Natural killer cell (primary cell): ENCODE measurements around the gene KARS1. TPM values are rescaled to one million over a fixed set of nuclear protein-coding genes. Genes with fewer than 3 reads are reported as not detected.
A peak's percentile ranks its signal among the peaks of the same experiment; 100 is the strongest.

Experiments used
- ATAC-seq, 3 donors: fragments of 150-1000 bp in 2 of 3; fragments of 200-7000 bp in 1 of 3; cut with Tn5 transposase; 1 replicate in 1 of 3; 2 replicates in 2 of 3; pipeline ENCODE4 v1.10.0; 2021; ENCODE audit warnings: mild to moderate bottlenecking in 2 of 3, moderate library complexity in 2 of 3
- DNase-seq, 2 donors: peaks; one replicate each; pipeline versions ENCODE4 v3.0.0 to v3.0.0-alpha.2; 2013 to 2021; ENCODE audit warnings: mixed read lengths in 1 of 2
- H3K27ac ChIP-seq: one replicate; pipeline ENCODE4 v1.5.1; 2013; ENCODE audit warnings: mild to moderate bottlenecking, low read length
- H3K27me3 ChIP-seq: one replicate; pipeline ENCODE4 v1.6.1; 2013; ENCODE audit warnings: low read length; ENCODE audit not compliant: control insufficient read depth, insufficient read depth
- H3K36me3 ChIP-seq: one replicate; pipeline ENCODE4 v1.6.1; 2013; ENCODE audit warnings: low read length; ENCODE audit not compliant: control insufficient read depth, insufficient read depth
- H3K4me1 ChIP-seq: one replicate; pipeline ENCODE4 v1.6.1; 2013; ENCODE audit warnings: low read length; ENCODE audit not compliant: control insufficient read depth, insufficient read depth
- H3K4me3 ChIP-seq: one replicate; pipeline ENCODE4 v1.5.1; 2013; ENCODE audit warnings: low read length
- H3K9me3 ChIP-seq: one replicate; pipeline ENCODE4 v1.6.1; 2013; ENCODE audit warnings: low read length; ENCODE audit not compliant: control insufficient read depth, insufficient read depth
- H3K27ac Mint-ChIP-seq, 2 donors: one replicate each; pipeline ENCODE4 v1.8.0; 2022; ENCODE audit warnings: mild to moderate bottlenecking in 2 of 2, mixed read lengths in 2 of 2, moderate library complexity in 1 of 2
- H3K27me3 Mint-ChIP-seq, 2 donors: one replicate each; pipeline ENCODE4 v1.8.0; 2022; ENCODE audit warnings: low read depth in 2 of 2, mixed read lengths in 2 of 2
- H3K36me3 Mint-ChIP-seq: one replicate; pipeline ENCODE4 v1.8.0; 2022; ENCODE audit warnings: mixed read lengths
- H3K4me1 Mint-ChIP-seq, 2 donors: one replicate each; pipeline ENCODE4 v1.8.0; 2022; ENCODE audit warnings: mixed read lengths in 2 of 2
- H3K4me3 Mint-ChIP-seq: one replicate; pipeline ENCODE4 v1.8.0; 2022; ENCODE audit warnings: mild to moderate bottlenecking, moderate library complexity, mixed read lengths
- H3K9me3 Mint-ChIP-seq, 2 donors: one replicate each; pipeline ENCODE4 v1.8.0; 2022; ENCODE audit warnings: mixed read lengths in 2 of 2
- WGBS: methylation state at CpG from one replicate; pipeline ENCODE4 v1.1.7; 2013; ENCODE audit warnings: missing lambda C conversion rate; ENCODE audit not compliant: insufficient coverage; 5-methylcytosine and 5-hydroxymethylcytosine counted together
- intact Hi-C: fragments of 100-400 bp; cut with micrococcal nuclease; formaldehyde crosslinking; loops from one replicate; pipeline ENCODE4 v1.14.2; 2022
- total RNA-seq, 4 donors: library from RNA; stranded (reverse); fragments of 120-200 nt in 1 of 4; gene quantifications; one replicate each; pipeline versions ENCODE4 v1.2.3 to v1.2.4, GENCODE V29; 2013 to 2022
- TF ChIP-seq, protein P1 (sequence below): fragments of 200-600 bp; IDR thresholded peaks from one replicate; pipeline ENCODE4 v1.8.0; 2022; ENCODE audit warnings: antibody characterized with exemption

Gene KARS1
- total RNA-seq, 3 donors from 2014 or later (not counting 1 experiment from before 2014, with no cell fraction given): 102 to 123 (median 114) TPM

DNA sequence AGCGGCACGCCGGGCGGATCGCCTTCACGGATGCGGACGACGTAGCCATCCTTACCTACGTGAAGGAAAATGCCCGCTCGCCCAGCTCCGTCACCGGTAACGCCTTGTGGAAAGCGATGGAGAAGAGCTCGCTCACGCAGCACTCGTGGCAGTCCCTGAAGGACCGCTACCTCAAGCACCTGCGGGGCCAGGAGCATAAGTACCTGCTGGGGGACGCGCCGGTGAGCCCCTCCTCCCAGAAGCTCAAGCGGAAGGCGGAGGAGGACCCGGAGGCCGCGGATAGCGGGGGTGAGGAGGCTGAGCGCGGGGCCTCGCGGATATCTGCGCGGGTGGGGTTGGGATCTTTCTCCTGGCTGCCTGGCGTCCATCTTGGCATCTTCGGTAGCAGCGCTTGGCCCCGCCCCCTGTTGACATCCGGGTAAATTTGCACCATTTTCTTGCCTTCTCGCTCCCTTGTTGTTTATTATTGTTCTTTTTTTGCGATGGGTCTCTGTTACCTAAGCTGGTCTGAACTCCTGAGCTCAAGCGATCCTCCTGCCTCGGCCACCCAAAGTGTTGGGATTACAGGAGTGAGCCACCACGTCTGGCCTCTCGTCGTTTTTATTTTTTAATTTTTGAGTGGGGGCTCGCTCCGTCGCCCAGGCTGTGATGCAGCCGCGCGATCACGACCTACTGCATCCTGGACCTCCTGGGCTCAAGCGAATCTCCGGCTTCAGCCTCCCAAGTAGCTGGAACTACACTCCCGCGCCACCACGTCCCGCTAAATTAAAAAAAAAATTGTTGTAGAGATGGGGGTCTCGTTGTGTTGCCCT, 1.0 kb upstream of the KARS1 start:
- H3K4me3 ChIP-seq: peak overlapping the region; percentile 61
- H3K36me3 ChIP-seq: peaks cover 7% of the 10 kb centered on the region
- Mint-ChIP-seq H3K27me3 (no peaks in the 10 kb centered on the region), H3K9me3 (no peaks in the 10 kb centered on the region), H3K4me3 (peak overlapping the region; percentile 100), H3K27ac (peak overlapping the region; percentile 99), H3K36me3 (peaks cover 7% of the 10 kb centered on the region), H3K4me1 (peaks cover 66 to 67% of the 10 kb centered on the region in 2 donors)
- TF ChIP-seq, protein P1, sequence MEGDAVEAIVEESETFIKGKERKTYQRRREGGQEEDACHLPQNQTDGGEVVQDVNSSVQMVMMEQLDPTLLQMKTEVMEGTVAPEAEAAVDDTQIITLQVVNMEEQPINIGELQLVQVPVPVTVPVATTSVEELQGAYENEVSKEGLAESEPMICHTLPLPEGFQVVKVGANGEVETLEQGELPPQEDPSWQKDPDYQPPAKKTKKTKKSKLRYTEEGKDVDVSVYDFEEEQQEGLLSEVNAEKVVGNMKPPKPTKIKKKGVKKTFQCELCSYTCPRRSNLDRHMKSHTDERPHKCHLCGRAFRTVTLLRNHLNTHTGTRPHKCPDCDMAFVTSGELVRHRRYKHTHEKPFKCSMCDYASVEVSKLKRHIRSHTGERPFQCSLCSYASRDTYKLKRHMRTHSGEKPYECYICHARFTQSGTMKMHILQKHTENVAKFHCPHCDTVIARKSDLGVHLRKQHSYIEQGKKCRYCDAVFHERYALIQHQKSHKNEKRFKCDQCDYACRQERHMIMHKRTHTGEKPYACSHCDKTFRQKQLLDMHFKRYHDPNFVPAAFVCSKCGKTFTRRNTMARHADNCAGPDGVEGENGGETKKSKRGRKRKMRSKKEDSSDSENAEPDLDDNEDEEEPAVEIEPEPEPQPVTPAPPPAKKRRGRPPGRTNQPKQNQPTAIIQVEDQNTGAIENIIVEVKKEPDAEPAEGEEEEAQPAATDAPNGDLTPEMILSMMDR: no peak
- H3K9me3 ChIP-seq: no peaks in the 10 kb centered on the region
- no peaks in the 10 kb centered on the region for H3K27me3 ChIP-seq
- WGBS: under 1% methylated on average over 62 of the region's 62 CpGs
- intact Hi-C loops: loop anchor here (1.0 kb wide), 1 partner anchor 82 kb away; the partner anchor contains the start of gene GABARAPL2
- H3K27ac ChIP-seq: peak overlapping the region; percentile 96
- peaks cover 40% of the 10 kb centered on the region for H3K4me1 ChIP-seq
- ATAC-seq: peak; percentile 44 to 64 (median 48)
- peak; percentile 88 to 93 for DNase-seq

DNA sequence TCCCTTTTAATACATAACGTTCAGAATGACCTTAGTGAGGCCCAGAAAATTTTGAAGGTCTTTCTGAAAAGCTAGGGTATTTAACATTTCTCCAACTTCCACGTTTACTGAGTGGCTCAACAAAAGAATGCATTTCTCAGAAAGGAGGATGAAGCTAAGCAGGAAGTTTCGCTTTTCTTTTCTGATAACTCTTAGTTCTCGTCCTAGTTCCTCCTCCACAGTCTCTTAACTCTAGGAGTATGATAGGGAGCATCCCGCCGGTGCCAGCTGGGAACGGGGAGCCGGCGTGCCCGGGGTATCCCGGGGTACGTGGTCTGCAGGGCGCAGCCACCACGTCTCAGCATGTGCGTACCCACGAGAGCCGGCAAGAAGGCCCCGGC, 363 bp downstream of the KARS1 start:
- H3K36me3 Mint-ChIP-seq: peaks cover 7% of the 10 kb centered on the region
- peaks cover 52 to 54% of the 10 kb centered on the region in 2 donors for H3K4me1 Mint-ChIP-seq
- ATAC-seq (peak; percentile 3 to 14 (median 10)), DNase-seq (no peak)
- H3K4me1 ChIP-seq: peaks cover 45% of the 10 kb centered on the region
- H3K4me3 Mint-ChIP-seq: peak overlapping the region; percentile 100
- H3K9me3 Mint-ChIP-seq: no peaks in the 10 kb centered on the region
- H3K27ac Mint-ChIP-seq: peak overlapping the region; percentile 99
- peak overlapping the region; percentile 96 for H3K27ac ChIP-seq
- WGBS: 0% methylated on average over 18 of the region's 18 CpGs
- peak overlapping the region; percentile 61 for H3K4me3 ChIP-seq
- TF ChIP-seq, protein P1: no peak
- H3K9me3 ChIP-seq: no peaks in the 10 kb centered on the region
- intact Hi-C loops: loop anchor here (1.0 to 2.0 kb wide), 5 partner anchors 24 to 214 kb away; partner anchors contain the start of genes ADAT1, CFDP1, TMEM170A and TMEM231
- peaks cover 16% of the 10 kb centered on the region for H3K36me3 ChIP-seq
- no peaks in the 10 kb centered on the region for H3K27me3 ChIP-seq
- H3K27me3 Mint-ChIP-seq: no peaks in the 10 kb centered on the region

GRCh38 chr16:75644240-75645012, 3.0 kb downstream of the KARS1 start:
- H3K36me3 ChIP-seq: peaks cover 40% of the 10 kb centered on the region

More at GRCh38 chr16:75644240-75645012, 3.0 kb downstream of the KARS1 start:
- TF ChIP-seq, protein P1: no peak
- Mint-ChIP-seq H3K36me3 (peaks cover 7% of the 10 kb centered on the region), H3K4me1 (peaks cover 35 to 36% of the 10 kb centered on the region in 2 donors), H3K9me3 (no peaks in the 10 kb centered on the region), H3K27me3 (no peaks in the 10 kb centered on the region), H3K4me3 (peak overlapping the region; percentile 71), H3K27ac (peak overlapping the region; percentile 67 to 74)
- peak in 1 of 2 donors; percentile 76 for DNase-seq
- Histone ChIP-seq H3K4me1 (peaks cover 28% of the 10 kb centered on the region), H3K27ac (no peak overlapping the region), H3K27me3 (no peaks in the 10 kb centered on the region), H3K9me3 (no peaks in the 10 kb centered on the region), H3K4me3 (no peak overlapping the region)
- intact Hi-C loops: no loop called here
- ATAC-seq: no peak
- WGBS: 91% methylated on average over 5 of the region's 7 CpGs
